WTC11 (cell line): ENCODE measurements around the gene HSPBAP1.

Source experiments
- CTCF ChIP-seq: fragments of 200-600 bp; IDR thresholded peaks from 2 replicates; pipeline ENCODE4 v1.8.0; 2022; ENCODE audit warnings: antibody characterized with exemption
- E2F1 ChIP-seq: sonication (generic); formaldehyde crosslinking; IDR thresholded peaks from 2 replicates; pipeline ENCODE4 v1.8.0; 2022; ENCODE audit warnings: mild to moderate bottlenecking, missing genetic modification reagents
- E2F5 ChIP-seq: sonication (generic); formaldehyde crosslinking; IDR thresholded peaks from 2 replicates; pipeline ENCODE4 v1.8.1; 2022; ENCODE audit warnings: mild to moderate bottlenecking, moderate library complexity, missing genetic modification reagents
- ETV6 ChIP-seq: sonication (generic); formaldehyde crosslinking; IDR thresholded peaks from 2 replicates; pipeline ENCODE4 v1.8.1; 2022; ENCODE audit warnings: mild to moderate bottlenecking, missing genetic modification reagents
- NFE2L1 ChIP-seq: sonication (generic); formaldehyde crosslinking; IDR thresholded peaks from 2 replicates; pipeline ENCODE4 v1.8.1; 2023; ENCODE audit warnings: missing genetic modification reagents
- NR3C1 ChIP-seq: sonication (generic); formaldehyde crosslinking; conservative IDR thresholded peaks from 2 replicates; pipeline ENCODE4 v1.8.1; 2023; ENCODE audit warnings: low read depth, mild to moderate bottlenecking, missing genetic modification reagents
- PRRX2 ChIP-seq: fragments of 250-450 bp; sonication (Bioruptor Pico); IDR thresholded peaks from 2 replicates; pipeline ENCODE4 v1.8.0; 2021; ENCODE audit warnings: mild to moderate bottlenecking
- ZNF263 ChIP-seq: sonication (generic); formaldehyde crosslinking; IDR thresholded peaks from 2 replicates; pipeline ENCODE4 v1.8.1; 2022; ENCODE audit warnings: low read depth, mild to moderate bottlenecking, moderate library complexity, missing genetic modification reagents
- ZNF423 ChIP-seq: fragments of 250-450 bp; sonication (Bioruptor Pico); IDR thresholded peaks from 2 replicates; pipeline ENCODE4 v2.1.2; 2022; ENCODE audit warnings: mild to moderate bottlenecking, moderate library complexity
- ZNF671 ChIP-seq: fragments of 250-450 bp; sonication (Bioruptor Pico); IDR thresholded peaks from 2 replicates; pipeline ENCODE4 v1.8.0; 2021; ENCODE audit warnings: mild to moderate bottlenecking
- ZSCAN18 ChIP-seq: fragments of 250-450 bp; sonication (Bioruptor Pico); IDR thresholded peaks from 2 replicates; pipeline ENCODE4 v2.1.2; 2022; ENCODE audit warnings: mild to moderate bottlenecking, moderate library complexity
- TF ChIP-seq, protein P1 (sequence below): fragments of 250-450 bp; sonication (Bioruptor Pico); IDR thresholded peaks from 2 replicates; pipeline ENCODE4 v1.9.0; 2021; ENCODE audit warnings: moderate library complexity, mild to moderate bottlenecking, inconsistent platforms, borderline replicate concordance

- TF ChIP-seq ZNF263 (CRISPR knock-in tag) (no peak), CTCF (no peak), E2F5 (CRISPR knock-in tag) (no peak), PRRX2 (CRISPR knock-in tag) (no peak), E2F1 (no peak), ZNF671 (no peak), NFE2L1 (no peak), NR3C1 (CRISPR knock-in tag) (no peak), ZSCAN18 (no peak), ETV6 (CRISPR knock-in tag) (no peak), ZNF423 (no peak)
- TF ChIP-seq, protein P1, sequence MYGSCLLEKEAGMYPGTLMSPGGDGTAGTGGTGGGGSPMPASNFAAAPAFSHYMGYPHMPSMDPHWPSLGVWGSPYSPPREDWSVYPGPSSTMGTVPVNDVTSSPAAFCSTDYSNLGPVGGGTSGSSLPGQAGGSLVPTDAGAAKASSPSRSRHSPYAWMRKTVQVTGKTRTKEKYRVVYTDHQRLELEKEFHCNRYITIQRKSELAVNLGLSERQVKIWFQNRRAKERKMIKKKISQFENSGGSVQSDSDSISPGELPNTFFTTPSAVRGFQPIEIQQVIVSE = no peak
Measured at GRCh38 chr3:122766430-122766829, 27.2 kb downstream of the HSPBAP1 start.
